ENCODE data around the gene PCBP3.

Gene PCBP3

DNA sequence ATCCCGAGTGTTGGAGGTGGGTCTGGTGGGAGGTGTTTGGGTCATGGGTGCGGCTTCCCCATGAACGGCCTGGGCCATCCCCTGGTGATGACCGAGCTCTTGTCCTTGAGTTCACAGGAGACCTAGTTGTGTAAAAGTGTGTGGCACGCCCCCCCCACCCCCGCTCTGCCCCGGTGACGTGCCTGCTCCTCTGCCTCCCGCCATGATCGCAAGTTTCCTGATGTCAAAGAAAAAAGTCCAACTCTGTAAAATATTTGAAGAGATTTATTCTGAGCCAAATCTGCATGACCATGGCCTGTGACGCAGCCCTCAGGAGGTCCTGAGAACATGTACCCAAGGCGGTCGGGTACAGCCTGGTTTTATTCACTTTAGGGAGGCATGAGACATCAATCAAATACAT is 212.9 kb downstream of the PCBP3 start:
- DNase-seq (ENCODE audit: low read depth in 1 of 2, low spot score in 1 of 2) = no peak

GRCh38 chr21:45856906-45857305 is 213.4 kb downstream of the PCBP3 start:
- no peak for DNase-seq (ENCODE audit: low read depth in 1 of 2, low spot score in 1 of 2)

DNA sequence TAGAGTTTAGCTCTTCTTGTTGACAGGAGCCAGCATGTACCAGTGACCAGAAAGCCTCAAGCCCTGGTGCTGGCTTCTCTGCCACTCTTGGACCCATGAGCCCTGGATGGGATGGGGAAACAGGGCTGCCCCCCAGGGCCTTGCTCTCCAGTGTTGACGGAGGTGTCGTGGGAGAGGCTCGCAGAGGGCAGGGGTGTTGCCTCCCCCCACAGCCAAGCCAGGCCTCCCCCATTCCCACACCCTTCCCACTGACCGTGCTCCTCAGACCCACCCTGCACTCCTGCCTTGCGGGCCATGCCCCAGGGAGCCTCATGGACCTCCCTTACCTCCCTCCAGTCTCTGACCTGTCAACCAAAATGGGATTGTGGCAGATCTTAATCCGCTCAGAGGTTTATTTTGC is 214.2 kb downstream of the PCBP3 start:
- DNase-seq (ENCODE audit: low read depth in 1 of 2, low spot score in 1 of 2) = no peak

DNA sequence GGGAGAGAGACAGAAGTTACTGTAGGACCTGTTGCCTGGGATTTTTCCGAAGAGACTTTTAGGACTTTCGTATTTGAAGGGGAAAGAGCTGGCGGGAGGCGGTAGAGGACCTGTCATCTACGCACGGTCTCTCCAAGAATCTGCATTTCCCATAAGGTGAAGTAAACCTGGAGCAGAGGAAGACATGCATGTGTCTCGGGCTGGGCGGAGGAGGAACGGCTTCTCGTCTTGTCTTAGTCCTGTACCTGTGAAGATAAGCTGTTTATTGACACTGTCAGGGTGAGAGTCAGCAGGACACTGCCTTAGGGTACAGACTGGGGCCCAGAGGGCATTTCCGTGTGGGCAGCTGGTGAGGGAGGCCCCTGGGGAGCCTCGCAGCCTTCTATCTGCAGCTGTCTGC is 214.7 kb downstream of the PCBP3 start:
- no peak for DNase-seq (ENCODE audit: low read depth in 1 of 2, low spot score in 1 of 2)

DNA sequence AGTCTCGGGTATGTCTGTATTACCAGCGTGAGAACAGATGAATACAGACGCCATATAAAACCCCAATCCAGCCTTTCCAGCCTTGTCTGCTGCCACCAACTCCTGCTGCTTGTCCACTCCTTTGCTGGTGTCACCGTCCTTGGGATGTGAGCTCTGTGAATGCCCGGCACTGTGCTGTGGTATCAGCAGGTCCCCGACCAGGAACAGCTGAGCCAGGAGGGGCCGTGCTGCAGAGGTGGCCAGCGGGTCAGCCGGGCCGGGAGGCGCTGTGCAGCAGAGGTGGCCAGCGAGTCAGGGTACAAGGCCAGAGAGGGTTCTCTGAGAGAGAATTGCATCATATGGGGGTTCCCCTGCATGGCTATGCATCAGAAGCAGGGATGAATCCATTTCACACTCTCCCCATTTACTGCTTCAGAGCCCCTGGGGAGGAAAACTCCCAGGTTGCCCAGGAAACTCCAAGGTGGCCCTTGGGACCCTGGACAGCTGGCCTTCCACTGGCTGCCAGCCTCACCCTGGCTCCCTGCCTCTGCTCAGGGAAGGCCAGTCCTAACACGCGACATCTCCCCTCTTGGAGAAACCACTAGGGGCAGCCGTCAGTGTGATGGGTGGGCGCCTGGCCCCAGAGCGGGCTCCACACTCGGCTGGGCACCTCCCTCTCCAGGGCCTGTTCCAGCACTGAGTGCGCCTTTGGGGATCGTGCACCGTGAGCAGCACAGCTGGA is 215.7 kb downstream of the PCBP3 start:
- DNase-seq (ENCODE audit: low read depth in 1 of 2, low spot score in 1 of 2) = no peak

GRCh38 chr21:45859762-45860357 is 216.3 kb downstream of the PCBP3 start:
- DNase-seq (ENCODE audit: low read depth in 1 of 2, low spot score in 1 of 2) = no peak

DNA sequence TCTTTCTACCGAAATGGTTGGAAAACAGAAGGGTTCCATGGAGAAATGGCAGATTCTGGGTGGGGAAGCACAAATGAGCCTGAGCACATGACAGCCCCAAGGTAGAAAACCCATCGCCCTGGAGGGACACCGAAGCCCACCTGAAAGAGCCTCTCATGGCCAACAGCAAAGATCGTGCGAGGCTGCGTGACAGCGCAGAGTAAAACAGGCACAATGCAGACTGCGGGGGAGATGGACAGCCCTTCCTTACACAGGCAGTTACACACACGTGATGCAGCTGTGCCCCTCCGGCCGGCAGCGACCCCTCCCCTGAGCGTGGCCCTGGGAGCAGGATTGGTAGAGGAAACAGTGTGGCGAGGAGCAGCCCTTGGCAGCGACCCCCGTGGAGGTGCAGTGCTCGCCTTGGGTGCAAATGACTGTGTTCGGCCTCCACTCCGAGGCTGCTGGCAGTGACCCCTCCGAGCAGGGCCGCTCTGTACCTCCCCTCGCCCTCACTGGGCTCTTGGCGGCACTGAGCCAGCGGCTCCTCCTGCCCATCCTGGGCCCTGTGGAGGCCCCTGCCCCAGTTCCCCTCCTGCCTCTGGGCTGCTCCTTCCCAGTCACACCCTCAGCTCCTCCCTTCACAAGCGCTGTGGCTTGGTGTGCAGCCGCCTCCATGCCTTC is 217.1 kb downstream of the PCBP3 start:
- no peak for DNase-seq (ENCODE audit: low read depth in 1 of 2, low spot score in 1 of 2)

- no peak for DNase-seq (ENCODE audit: low read depth in 1 of 2, low spot score in 1 of 2)
Observed at GRCh38 chr21:45861156-45861870, 217.8 kb downstream of the PCBP3 start.

GRCh38 chr21:45862543-45863207 is 219.2 kb downstream of the PCBP3 start:
- DNase-seq (ENCODE audit: low read depth in 1 of 2, low spot score in 1 of 2) = no peak

DNA sequence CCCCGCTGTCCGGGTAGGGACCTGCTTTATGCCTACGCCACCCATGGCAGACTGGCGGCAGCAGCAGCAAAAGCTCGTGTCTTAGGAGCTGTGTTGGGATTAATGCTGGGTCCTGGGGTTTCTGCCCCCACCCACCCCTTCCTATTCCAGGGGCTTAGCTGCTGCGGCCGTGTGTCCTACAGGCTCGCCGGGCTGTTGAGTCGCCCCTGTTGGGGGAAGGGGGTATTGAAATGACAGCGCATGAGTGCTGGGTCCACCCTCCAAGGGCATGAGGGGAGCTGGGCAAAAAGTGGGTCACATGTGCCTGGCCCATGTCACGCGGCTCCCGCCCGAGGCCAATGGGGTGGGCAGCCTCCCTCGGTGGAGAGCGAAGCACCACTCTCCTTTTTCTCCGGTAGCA is 219.7 kb downstream of the PCBP3 start:
- no peak for DNase-seq (ENCODE audit: low read depth in 1 of 2, low spot score in 1 of 2)

DNA sequence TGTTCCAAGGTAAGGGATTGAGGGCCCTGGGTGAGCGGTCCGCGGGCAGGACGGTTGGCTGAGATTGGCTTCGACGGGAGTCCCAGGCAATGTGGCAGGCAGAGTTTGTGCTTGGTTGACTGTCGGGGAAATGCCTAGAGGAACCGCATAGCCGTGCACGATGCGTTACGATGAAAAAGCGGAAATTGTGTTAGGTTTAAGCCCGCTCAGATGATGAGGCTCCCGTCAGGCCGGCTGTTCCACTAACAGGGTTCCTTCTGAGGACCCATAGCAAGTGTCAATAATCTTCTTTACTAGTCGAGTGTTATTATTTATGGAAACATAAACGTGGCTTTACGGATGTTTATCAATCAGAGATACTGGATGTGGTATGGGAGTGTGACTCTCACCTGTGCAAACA is 220.2 kb downstream of the PCBP3 start:
- no peak for DNase-seq (ENCODE audit: low read depth in 1 of 2, low spot score in 1 of 2)

DNA sequence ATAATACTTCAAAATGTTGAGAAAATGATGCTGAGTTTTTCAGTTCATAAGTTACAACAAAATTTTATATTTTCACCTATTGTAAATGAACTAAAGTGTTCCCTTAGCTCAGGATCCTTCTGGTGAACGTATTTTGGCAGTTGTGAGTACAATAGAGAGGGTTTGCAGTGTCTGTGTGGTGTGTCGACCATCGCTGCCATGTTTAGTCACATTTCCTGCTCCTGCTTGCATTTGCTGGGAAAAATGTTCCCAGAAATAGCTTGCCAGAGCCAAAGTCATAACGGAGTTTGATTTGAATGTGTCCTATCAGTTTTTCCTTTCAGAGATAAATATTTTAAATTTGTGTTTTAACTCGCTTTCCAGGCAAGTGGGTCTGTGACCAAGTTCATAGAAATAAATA is 220.9 kb downstream of the PCBP3 start:
- DNase-seq (ENCODE audit: low read depth in 1 of 2, low spot score in 1 of 2) = no peak

GRCh38 chr21:45865106-45865835 is 221.7 kb downstream of the PCBP3 start:
- no peak for DNase-seq (ENCODE audit: low read depth in 1 of 2, low spot score in 1 of 2)

DNA sequence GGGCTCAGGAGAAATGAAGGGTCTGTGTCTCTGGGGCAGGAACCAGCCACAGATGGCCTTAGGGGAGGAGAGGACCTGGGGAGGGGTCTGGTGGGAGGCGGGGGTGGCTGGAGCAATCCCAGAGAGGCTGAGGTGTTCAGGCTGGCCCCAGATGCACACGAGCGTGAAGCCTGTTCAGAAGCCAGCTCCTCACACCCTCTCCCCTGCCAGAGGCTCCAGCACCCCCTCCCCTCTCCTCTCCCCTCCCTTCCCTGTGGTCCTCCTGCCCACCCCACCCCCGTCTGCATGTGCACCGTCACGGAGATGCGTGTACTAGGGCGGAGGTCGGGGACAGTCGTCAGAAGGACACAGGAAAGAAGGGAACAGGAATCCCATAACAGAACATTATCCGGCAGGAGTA is 223.0 kb downstream of the PCBP3 start:
- DNase-seq (ENCODE audit: low read depth in 1 of 2, low spot score in 1 of 2) = no peak

- DNase-seq (ENCODE audit: low read depth in 1 of 2, low spot score in 1 of 2) = no peak
Observed at GRCh38 chr21:45867041-45867666, 223.6 kb downstream of the PCBP3 start.

DNA sequence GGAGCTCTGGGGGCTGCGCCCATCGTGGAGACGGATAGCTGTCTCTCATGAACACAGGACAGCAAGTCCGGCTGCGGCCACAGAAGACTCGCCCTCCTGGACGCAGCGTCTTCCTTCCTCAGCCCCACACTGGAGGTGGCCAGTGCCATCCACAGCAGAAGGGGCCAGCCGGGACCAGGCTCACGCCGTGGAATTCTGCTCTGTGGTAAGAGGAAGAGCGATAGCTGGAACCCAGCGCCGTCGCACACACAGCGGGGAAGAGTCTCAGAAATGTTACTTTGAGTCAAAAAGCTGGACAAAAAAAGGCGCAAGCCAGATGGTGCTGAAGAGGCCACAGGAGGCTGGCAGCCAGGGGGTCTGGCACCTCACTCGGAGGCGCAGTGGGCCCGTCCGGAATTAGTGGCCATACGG is 224.2 kb downstream of the PCBP3 start:
- DNase-seq (ENCODE audit: low read depth in 1 of 2, low spot score in 1 of 2) = no peak

GRCh38 chr21:45868086-45868485 is 224.6 kb downstream of the PCBP3 start:
- no peak for DNase-seq (ENCODE audit: low read depth in 1 of 2, low spot score in 1 of 2)

GRCh38 chr21:45868488-45868887 is 225.0 kb downstream of the PCBP3 start:
- no peak for DNase-seq (ENCODE audit: low read depth in 1 of 2, low spot score in 1 of 2)

GRCh38 chr21:45869121-45870007 is 225.8 kb downstream of the PCBP3 start:
- no peak for DNase-seq (ENCODE audit: low read depth in 1 of 2, low spot score in 1 of 2)
